Vagina (tissue), 2 donors: Measurements from ENCODE around the gene ENO2.

Experiments
- POLR2A ChIP-seq, 2 donors: fragments of 450-650 bp; IDR thresholded peaks; one replicate each; pipeline ENCODE4 v1.6.1; 2017; ENCODE audit warnings: antibody characterized with exemption in 2 of 2, mild to moderate bottlenecking in 2 of 2, moderate library complexity in 2 of 2
- TF ChIP-seq, protein P1 (sequence below), 3 experiments: fragments of 450-650 bp in 2 of 3; fragments of 200-600 bp in 1 of 3; sonication (generic) in 1 of 3; IDR thresholded peaks; one replicate each; pipeline ENCODE4 v1.5.1; 2017 to 2019; ENCODE audit warnings: antibody characterized with exemption in 3 of 3, mild to moderate bottlenecking in 2 of 3, moderate library complexity in 2 of 3

DNA sequence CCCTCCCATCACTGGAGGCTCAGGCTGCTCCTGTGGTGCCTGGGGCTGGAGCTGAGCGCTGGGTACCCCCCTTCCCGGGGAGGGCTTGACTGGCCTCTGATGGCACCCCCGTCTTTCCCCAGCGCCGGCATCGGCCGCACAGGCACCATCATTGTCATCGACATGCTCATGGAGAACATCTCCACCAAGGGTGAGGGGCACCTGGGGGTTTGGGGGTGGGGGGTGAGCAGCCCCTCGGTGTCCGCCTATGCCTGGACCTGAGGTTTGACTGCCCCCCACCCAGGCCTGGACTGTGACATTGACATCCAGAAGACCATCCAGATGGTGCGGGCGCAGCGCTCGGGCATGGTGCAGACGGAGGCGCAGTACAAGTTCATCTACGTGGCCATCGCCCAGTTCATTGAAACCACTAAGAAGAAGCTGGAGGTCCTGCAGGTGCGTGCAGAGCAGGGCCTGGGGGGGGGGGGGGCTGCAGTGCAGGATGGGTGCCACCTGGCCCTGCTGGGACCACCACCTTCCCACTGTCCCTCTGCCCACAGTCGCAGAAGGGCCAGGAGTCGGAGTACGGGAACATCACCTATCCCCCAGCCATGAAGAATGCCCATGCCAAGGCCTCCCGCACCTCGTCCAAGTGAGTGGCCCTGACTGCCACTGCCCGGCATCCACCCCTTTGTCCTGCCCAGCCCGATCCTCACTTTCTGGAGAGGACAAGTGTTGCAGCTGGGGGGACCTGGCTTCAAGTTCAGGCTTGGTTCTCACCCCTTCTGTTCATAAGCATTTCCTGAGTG, 45.6 kb downstream of the ENO2 start:
- TF ChIP-seq, protein P1, sequence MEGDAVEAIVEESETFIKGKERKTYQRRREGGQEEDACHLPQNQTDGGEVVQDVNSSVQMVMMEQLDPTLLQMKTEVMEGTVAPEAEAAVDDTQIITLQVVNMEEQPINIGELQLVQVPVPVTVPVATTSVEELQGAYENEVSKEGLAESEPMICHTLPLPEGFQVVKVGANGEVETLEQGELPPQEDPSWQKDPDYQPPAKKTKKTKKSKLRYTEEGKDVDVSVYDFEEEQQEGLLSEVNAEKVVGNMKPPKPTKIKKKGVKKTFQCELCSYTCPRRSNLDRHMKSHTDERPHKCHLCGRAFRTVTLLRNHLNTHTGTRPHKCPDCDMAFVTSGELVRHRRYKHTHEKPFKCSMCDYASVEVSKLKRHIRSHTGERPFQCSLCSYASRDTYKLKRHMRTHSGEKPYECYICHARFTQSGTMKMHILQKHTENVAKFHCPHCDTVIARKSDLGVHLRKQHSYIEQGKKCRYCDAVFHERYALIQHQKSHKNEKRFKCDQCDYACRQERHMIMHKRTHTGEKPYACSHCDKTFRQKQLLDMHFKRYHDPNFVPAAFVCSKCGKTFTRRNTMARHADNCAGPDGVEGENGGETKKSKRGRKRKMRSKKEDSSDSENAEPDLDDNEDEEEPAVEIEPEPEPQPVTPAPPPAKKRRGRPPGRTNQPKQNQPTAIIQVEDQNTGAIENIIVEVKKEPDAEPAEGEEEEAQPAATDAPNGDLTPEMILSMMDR (IDR thresholded peaks at IDR 0.05): no peak
- TF ChIP-seq POLR2A (IDR thresholded peaks at IDR 0.05): no peak
